ENCODE data around the gene HSD11B1.
"Not testable (repeated sequence)": the region's sequence is repeated elsewhere in the genome, so short reads cannot be mapped to it uniquely, and the experiment has no call there.

The HSD11B1 gene

GRCh38 chr1:209700686-209701085, 4.0 kb upstream of the HSD11B1 start:
- not testable (repeated sequence) for H2BK120ac ChIP-seq (ENCODE audit: insufficient read depth, low read length, poor library complexity); H3K4me2 ChIP-seq (ENCODE audit: low read length); H3K9me3 ChIP-seq (ENCODE audit: insufficient read depth, low read depth, low read length); H3K4me1 ChIP-seq (ENCODE audit: control insufficient read depth in 1 of 2, insufficient read depth in 2 of 2, low read length in 2 of 2); H3K36me3 ChIP-seq (ENCODE audit: control insufficient read depth in 1 of 2, insufficient read depth in 2 of 2, low read length in 2 of 2); H3K79me2 ChIP-seq (ENCODE audit: control insufficient read depth, insufficient read depth, low read length, poor library complexity); H3K79me1 ChIP-seq (ENCODE audit: low read length); H4K91ac ChIP-seq (ENCODE audit: low read depth, low read length); DNase-seq; H3K18ac ChIP-seq (ENCODE audit: low read length); H3K23ac ChIP-seq (ENCODE audit: low read length); H3K27me3 ChIP-seq (ENCODE audit: insufficient read depth, low read length); H2BK5ac ChIP-seq (ENCODE audit: low read depth, low read length, poor library complexity); H3K4me3 ChIP-seq (ENCODE audit: low read depth, low read length); H3K4ac ChIP-seq (ENCODE audit: low read depth, low read length); H2AK5ac ChIP-seq (ENCODE audit: low read length); H2BK12ac ChIP-seq (ENCODE audit: low read length); H4K8ac ChIP-seq (ENCODE audit: low read depth, low read length); H3K27ac ChIP-seq (ENCODE audit: low read depth, low read length); H3K14ac ChIP-seq (ENCODE audit: low read length); H2AFZ ChIP-seq (ENCODE audit: insufficient read depth, low read length, poor library complexity); H4K12ac ChIP-seq (ENCODE audit: low read depth, low read length); H3K9ac ChIP-seq (ENCODE audit: low read length)

DNA sequence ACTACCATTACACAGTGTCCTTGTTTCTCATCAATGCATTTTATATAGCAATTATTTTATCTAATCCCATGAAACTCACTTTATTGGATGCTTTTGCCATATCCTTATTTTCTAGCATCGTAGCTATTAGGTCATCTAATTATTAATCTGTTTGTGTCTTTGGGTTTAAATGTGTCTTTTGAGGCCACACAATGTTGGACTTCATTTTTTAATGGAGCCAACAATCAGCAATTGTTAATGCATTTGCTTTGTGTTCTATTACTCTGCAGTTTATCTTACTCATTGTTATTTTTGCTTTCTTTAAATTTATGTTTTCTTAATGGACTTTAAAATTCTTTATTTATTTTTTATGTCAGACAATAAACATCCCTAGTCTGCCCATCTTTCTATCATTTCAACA, 1.8 kb upstream of the HSD11B1 start:
- Histone ChIP-seq H3K36me3 (ENCODE audit: control insufficient read depth in 1 of 2, insufficient read depth in 2 of 2, low read length in 2 of 2) (no peaks in the 10 kb centered on the region), H3K9me3 (ENCODE audit: insufficient read depth, low read depth, low read length) (no peaks in the 10 kb centered on the region), H3K27me3 (ENCODE audit: insufficient read depth, low read length) (no peaks in the 10 kb centered on the region), H2AFZ (ENCODE audit: insufficient read depth, low read length, poor library complexity) (no peak overlapping the region), H4K91ac (ENCODE audit: low read depth, low read length) (no peak overlapping the region), H3K27ac (ENCODE audit: low read depth, low read length) (no peak overlapping the region), H3K14ac (ENCODE audit: low read length) (no peak overlapping the region), H3K79me1 (ENCODE audit: low read length) (no peaks in the 10 kb centered on the region), H2BK12ac (ENCODE audit: low read length) (no peak overlapping the region), H3K79me2 (ENCODE audit: control insufficient read depth, insufficient read depth, low read length, poor library complexity) (no peaks in the 10 kb centered on the region), H3K4me2 (ENCODE audit: low read length) (no peak overlapping the region), H3K18ac (ENCODE audit: low read length) (no peak overlapping the region), H3K4ac (ENCODE audit: low read depth, low read length) (no peak overlapping the region), H3K23ac (ENCODE audit: low read length) (no peak overlapping the region), H4K12ac (ENCODE audit: low read depth, low read length) (no peak overlapping the region), H2BK5ac (ENCODE audit: low read depth, low read length, poor library complexity) (no peak overlapping the region), H2BK120ac (ENCODE audit: insufficient read depth, low read length, poor library complexity) (no peak overlapping the region), H3K4me1 (ENCODE audit: control insufficient read depth in 1 of 2, insufficient read depth in 2 of 2, low read length in 2 of 2) (no peaks in the 10 kb centered on the region), H4K8ac (ENCODE audit: low read depth, low read length) (no peak overlapping the region), H3K4me3 (ENCODE audit: low read depth, low read length) (no peak overlapping the region), H2AK5ac (ENCODE audit: low read length) (no peak overlapping the region), H3K9ac (ENCODE audit: low read length) (no peak overlapping the region)
- DNase-seq = no peak
- WGBS (ENCODE audit: extremely low coverage, insufficient coverage, insufficient read length) = no CpG with 5 or more reads among the region's 1 CpG

DNA sequence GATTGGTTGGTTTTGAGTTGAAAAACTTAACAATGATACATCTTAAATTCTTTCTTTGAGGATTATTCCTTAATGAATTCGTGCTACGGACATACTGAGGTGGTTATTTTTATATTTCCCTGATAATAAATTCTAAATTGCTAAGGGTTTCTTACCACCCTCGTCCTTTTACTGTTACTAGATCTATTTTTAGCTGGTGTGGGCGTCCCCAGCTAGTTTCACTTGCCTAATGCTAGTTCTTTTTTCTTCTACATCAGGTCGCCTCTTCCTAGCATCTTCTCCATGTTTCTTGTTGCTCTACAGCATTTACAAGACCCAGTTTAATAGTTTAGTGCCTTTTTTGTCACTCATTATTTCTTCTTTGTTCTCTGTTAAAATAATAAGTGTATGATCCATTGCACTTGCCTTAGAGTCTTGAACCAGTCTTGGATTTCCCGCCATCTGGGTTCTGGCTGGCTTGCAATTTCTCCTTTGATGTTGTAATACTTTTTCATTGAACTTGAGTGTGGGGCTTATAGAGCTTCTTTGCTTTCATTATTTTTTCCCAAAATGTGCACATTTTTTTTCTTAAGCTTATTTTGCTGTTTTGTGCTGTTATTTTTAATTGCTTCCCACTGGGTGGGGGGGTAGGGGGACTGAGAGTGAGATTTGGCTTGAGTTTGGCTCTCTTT, 677 bp upstream of the HSD11B1 start:
- Histone ChIP-seq H3K18ac (ENCODE audit: low read length) (no peak overlapping the region), H4K12ac (ENCODE audit: low read depth, low read length) (no peak overlapping the region), H2BK12ac (ENCODE audit: low read length) (no peak overlapping the region), H2BK5ac (ENCODE audit: low read depth, low read length, poor library complexity) (no peak overlapping the region), H2AFZ (ENCODE audit: insufficient read depth, low read length, poor library complexity) (no peak overlapping the region), H3K36me3 (ENCODE audit: control insufficient read depth in 1 of 2, insufficient read depth in 2 of 2, low read length in 2 of 2) (no peaks in the 10 kb centered on the region), H3K14ac (ENCODE audit: low read length) (no peak overlapping the region), H3K9ac (ENCODE audit: low read length) (no peak overlapping the region), H2BK120ac (ENCODE audit: insufficient read depth, low read length, poor library complexity) (no peak overlapping the region), H3K9me3 (ENCODE audit: insufficient read depth, low read depth, low read length) (no peaks in the 10 kb centered on the region), H3K4me1 (ENCODE audit: control insufficient read depth in 1 of 2, insufficient read depth in 2 of 2, low read length in 2 of 2) (no peaks in the 10 kb centered on the region), H3K23ac (ENCODE audit: low read length) (no peak overlapping the region), H3K27me3 (ENCODE audit: insufficient read depth, low read length) (no peaks in the 10 kb centered on the region), H3K27ac (ENCODE audit: low read depth, low read length) (no peak overlapping the region), H3K4me3 (ENCODE audit: low read depth, low read length) (no peak overlapping the region), H3K79me2 (ENCODE audit: control insufficient read depth, insufficient read depth, low read length, poor library complexity) (no peaks in the 10 kb centered on the region), H3K79me1 (ENCODE audit: low read length) (no peaks in the 10 kb centered on the region), H3K4me2 (ENCODE audit: low read length) (no peak overlapping the region), H4K8ac (ENCODE audit: low read depth, low read length) (no peak overlapping the region), H2AK5ac (ENCODE audit: low read length) (no peak overlapping the region), H4K91ac (ENCODE audit: low read depth, low read length) (no peak overlapping the region), H3K4ac (ENCODE audit: low read depth, low read length) (no peak overlapping the region)
- no CpG with 5 or more reads among the region's 6 CpGs for WGBS (ENCODE audit: extremely low coverage, insufficient coverage, insufficient read length)
- DNase-seq = no peak

DNA sequence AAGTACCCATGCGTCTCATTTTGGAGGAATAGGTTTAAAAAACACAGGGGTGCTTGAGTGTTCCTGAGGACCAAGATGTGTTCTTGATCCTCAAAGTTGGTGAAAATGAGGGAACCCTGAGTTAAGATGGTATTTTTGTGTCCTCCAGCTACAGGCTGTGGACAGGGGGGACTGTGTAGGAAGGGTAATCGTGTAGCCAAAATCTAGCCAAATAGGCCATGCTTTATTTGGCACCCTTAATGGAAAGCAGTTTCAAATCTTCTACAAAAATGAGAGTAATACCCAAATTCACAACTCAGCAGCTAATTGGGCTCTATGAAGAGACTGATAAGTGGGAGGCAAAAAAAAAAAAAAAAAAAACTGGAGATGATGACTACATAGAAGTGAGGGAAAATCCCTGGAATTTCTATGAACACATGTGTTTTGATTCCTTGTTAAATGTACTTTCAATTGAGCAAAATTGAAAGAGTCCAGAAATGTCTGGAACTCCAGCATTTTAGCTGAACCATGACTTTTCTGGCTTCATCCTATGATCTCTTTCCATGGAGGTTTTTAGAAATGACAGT, 470 bp downstream of the HSD11B1 start:
- no peak overlapping the region for H3K4me3 ChIP-seq (ENCODE audit: low read depth, low read length)

More for the DNA sequence above, 470 bp downstream of the HSD11B1 start:
- Histone ChIP-seq H4K91ac (ENCODE audit: low read depth, low read length) (no peak overlapping the region), H3K23ac (ENCODE audit: low read length) (no peak overlapping the region), H4K8ac (ENCODE audit: low read depth, low read length) (no peak overlapping the region), H3K36me3 (ENCODE audit: control insufficient read depth in 1 of 2, insufficient read depth in 2 of 2, low read length in 2 of 2) (no peaks in the 10 kb centered on the region), H2BK12ac (ENCODE audit: low read length) (no peak overlapping the region), H3K14ac (ENCODE audit: low read length) (no peak overlapping the region), H3K4me2 (ENCODE audit: low read length) (no peak overlapping the region), H3K27ac (ENCODE audit: low read depth, low read length) (no peak overlapping the region), H3K27me3 (ENCODE audit: insufficient read depth, low read length) (no peaks in the 10 kb centered on the region), H3K79me2 (ENCODE audit: control insufficient read depth, insufficient read depth, low read length, poor library complexity) (no peaks in the 10 kb centered on the region), H2AFZ (ENCODE audit: insufficient read depth, low read length, poor library complexity) (no peak overlapping the region), H2BK5ac (ENCODE audit: low read depth, low read length, poor library complexity) (no peak overlapping the region), H4K12ac (ENCODE audit: low read depth, low read length) (no peak overlapping the region), H3K4me1 (ENCODE audit: control insufficient read depth in 1 of 2, insufficient read depth in 2 of 2, low read length in 2 of 2) (no peaks in the 10 kb centered on the region), H3K79me1 (ENCODE audit: low read length) (no peaks in the 10 kb centered on the region), H2AK5ac (ENCODE audit: low read length) (no peak overlapping the region), H3K4ac (ENCODE audit: low read depth, low read length) (no peak overlapping the region), H3K9me3 (ENCODE audit: insufficient read depth, low read depth, low read length) (no peaks in the 10 kb centered on the region), H3K18ac (ENCODE audit: low read length) (no peak overlapping the region), H2BK120ac (ENCODE audit: insufficient read depth, low read length, poor library complexity) (no peak overlapping the region), H3K9ac (ENCODE audit: low read length) (no peak overlapping the region)
- WGBS (ENCODE audit: extremely low coverage, insufficient coverage, insufficient read length) = no CpG with 5 or more reads among the region's 2 CpGs
- DNase-seq = no peak

All from trophoblast cell (in vitro differentiated cells and primary cell).